Stimulated activated CD4-positive, alpha-beta T cell treated with anti-CD3 and anti-CD28 coated beads, TNF-alpha, amount 100 ng/mL, for 48 hours (primary cell): ENCODE data around the gene HYAL2.

Experiments used
- DNase-seq, 3 donors: peaks; one replicate each; pipeline ENCODE4 v3.0.0-alpha.2; 2020; ENCODE audit warnings: low read depth in 3 of 3

Gene HYAL2

GRCh38 chr3:50350527-50351322 lies 28.2 kb upstream of the HYAL2 start, which contains the start of the genes CYB561D2 and NPRL2:
Gene CYB561D2, plus strand, starts transcription at chr3:50350862. Its CDS starts 572 bp downstream, at chr3:50351434.
Gene NPRL2, minus strand, starts transcription at chr3:50350775. Its CDS starts 123 bp downstream, at chr3:50350652.
- DNase-seq = peak; percentile 96 to 99 (median 96)

GRCh38 chr3:50350213-50350526 lies 27.6 kb upstream of the HYAL2 start:
- no peak for DNase-seq

GRCh38 chr3:50347187-50347813 lies 24.8 kb upstream of the HYAL2 start:
- DNase-seq = peak; percentile 39 to 57 (median 56)

GRCh38 chr3:50345586-50346234 lies 23.2 kb upstream of the HYAL2 start, which contains the start of gene ZMYND10:
Gene ZMYND10, minus strand, starts transcription at chr3:50345732. Its CDS starts 153 bp downstream, at chr3:50345579.
- peak; percentile 59 to 70 (median 70) for DNase-seq

- DNase-seq = no peak
Observed at GRCh38 chr3:50345008-50345407, 22.5 kb upstream of the HYAL2 start.

- no peak for DNase-seq
Observed at GRCh38 chr3:50342813-50343633, 20.5 kb upstream of the HYAL2 start.

- DNase-seq = no peak
Observed at GRCh38 chr3:50341996-50342650, 19.6 kb upstream of the HYAL2 start.

- DNase-seq = no peak
Observed at GRCh38 chr3:50341537-50341936, 19.0 kb upstream of the HYAL2 start.

GRCh38 chr3:50340448-50341329 lies 18.1 kb upstream of the HYAL2 start, which contains the start of gene RASSF1:
Gene RASSF1, minus strand, starts transcription at chr3:50340836. Its CDS starts 31 bp downstream, at chr3:50340805.
- peak in 2 of 3 donors; percentile 56 to 65 for DNase-seq

GRCh38 chr3:50340147-50340447 lies 17.6 kb upstream of the HYAL2 start:
- DNase-seq = no peak

- DNase-seq = no peak
Observed at GRCh38 chr3:50339485-50340146, 17.1 kb upstream of the HYAL2 start.

GRCh38 chr3:50338965-50339364 lies 16.4 kb upstream of the HYAL2 start:
- DNase-seq = no peak

- DNase-seq = peak; percentile 94 to 97 (median 95)
Observed at GRCh38 chr3:50337175-50337861, 14.8 kb upstream of the HYAL2 start.

GRCh38 chr3:50336452-50337174 lies 14.1 kb upstream of the HYAL2 start:
- no peak for DNase-seq

- no peak for DNase-seq
Observed at GRCh38 chr3:50334339-50335075, 12.0 kb upstream of the HYAL2 start.

- DNase-seq = no peak
Observed at GRCh38 chr3:50333744-50334328, 11.3 kb upstream of the HYAL2 start.

GRCh38 chr3:50331364-50331907 lies 8.9 kb upstream of the HYAL2 start:
- no peak for DNase-seq
